Measurements from ENCODE around the gene DNAH14. TPM values are rescaled to one million over a fixed set of nuclear protein-coding genes. Genes with fewer than 3 reads are reported as not detected.

The DNAH14 gene
- total and polyA plus RNA-seq, 10 of the 15 experiments (the other 5 are each of a cell fraction or from before 2014, with no cell fraction given): 2.0 to 7.9 (median 4.8) TPM

DNA sequence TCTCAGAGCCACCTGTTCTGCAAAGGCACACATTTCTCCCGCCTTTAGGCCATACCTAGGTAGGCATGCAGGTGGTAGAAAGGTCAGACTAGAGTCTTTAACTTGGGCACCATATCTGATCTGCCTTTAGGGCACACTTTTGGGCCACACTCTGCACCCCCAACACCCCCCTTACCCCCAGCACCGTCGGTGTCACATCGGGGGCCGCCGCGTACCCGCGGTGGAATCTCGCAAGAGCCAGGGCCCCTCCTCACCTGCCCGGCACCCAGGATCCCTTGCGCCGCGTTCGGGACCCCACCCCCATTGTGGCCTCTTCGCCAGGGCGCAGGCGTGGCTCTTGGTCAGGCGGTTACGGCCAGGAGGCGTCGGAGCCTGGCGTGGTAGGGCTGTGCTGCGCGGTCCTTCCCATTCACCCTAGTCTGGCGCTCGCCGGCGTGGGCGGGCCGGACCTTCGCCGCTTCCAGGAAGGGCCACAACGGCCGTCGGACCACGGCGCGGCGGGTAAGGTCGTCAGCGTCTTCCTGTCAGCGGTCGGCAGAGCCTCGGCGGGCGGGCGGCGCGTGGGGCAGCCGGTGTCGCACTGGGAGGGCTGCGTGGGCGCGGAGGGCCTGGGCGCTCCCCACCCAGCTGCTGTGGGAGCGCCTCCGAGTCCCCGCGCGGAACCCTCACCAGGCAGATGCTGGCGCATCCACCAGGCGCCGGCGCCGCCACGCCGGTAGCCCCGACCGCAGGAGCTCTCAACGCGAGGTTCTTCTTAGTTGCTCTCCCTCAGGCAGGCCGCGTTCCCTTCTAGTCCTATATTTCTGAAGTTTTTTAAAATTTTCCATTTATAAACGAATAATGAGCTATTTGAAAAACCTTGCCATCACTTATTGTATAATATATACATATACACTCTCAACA, at the start of gene DNAH14 (continued):
- TF ChIP-seq, protein P1, sequence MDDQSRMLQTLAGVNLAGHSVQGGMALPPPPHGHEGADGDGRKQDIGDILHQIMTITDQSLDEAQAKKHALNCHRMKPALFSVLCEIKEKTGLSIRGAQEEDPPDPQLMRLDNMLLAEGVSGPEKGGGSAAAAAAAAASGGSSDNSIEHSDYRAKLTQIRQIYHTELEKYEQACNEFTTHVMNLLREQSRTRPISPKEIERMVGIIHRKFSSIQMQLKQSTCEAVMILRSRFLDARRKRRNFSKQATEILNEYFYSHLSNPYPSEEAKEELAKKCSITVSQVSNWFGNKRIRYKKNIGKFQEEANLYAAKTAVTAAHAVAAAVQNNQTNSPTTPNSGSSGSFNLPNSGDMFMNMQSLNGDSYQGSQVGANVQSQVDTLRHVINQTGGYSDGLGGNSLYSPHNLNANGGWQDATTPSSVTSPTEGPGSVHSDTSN (IDR thresholded peaks at IDR 0.05; ENCODE audit: insufficient replicate concordance, low read depth, low read length): no peak
- no peak for TF ChIP-seq ZNF622 (IDR thresholded peaks at IDR 0.05)
- TF ChIP-seq RCOR1 (conservative IDR thresholded peaks at IDR 0.05; ENCODE audit: low read depth, low read length): no peak
- peak; percentile 38; the same call in 1 of the 2 replicates for TF ChIP-seq POLR2A (IDR thresholded peaks at IDR 0.05; ENCODE audit: low read depth, low read length)
- TF ChIP-seq MYC (IDR thresholded peaks at IDR 0.05; ENCODE audit: insufficient read depth, insufficient read length, insufficient replicate concordance, low read length, severe bottlenecking): no peak
- peak; percentile 82 for TF ChIP-seq IKZF1 (conservative IDR thresholded peaks at IDR 0.05)
- no peak for TF ChIP-seq STAT1 (conservative IDR thresholded peaks at IDR 0.05)
- TF ChIP-seq TAF1 (IDR thresholded peaks at IDR 0.05; ENCODE audit: borderline replicate concordance, low read depth, low read length): no peak
- TF ChIP-seq TARDBP (IDR thresholded peaks at IDR 0.05; ENCODE audit: borderline replicate concordance): no peak
- no peak for TF ChIP-seq BRCA1 (IDR thresholded peaks at IDR 0.05; ENCODE audit: low read depth, low read length)
- TF ChIP-seq, protein P2, sequence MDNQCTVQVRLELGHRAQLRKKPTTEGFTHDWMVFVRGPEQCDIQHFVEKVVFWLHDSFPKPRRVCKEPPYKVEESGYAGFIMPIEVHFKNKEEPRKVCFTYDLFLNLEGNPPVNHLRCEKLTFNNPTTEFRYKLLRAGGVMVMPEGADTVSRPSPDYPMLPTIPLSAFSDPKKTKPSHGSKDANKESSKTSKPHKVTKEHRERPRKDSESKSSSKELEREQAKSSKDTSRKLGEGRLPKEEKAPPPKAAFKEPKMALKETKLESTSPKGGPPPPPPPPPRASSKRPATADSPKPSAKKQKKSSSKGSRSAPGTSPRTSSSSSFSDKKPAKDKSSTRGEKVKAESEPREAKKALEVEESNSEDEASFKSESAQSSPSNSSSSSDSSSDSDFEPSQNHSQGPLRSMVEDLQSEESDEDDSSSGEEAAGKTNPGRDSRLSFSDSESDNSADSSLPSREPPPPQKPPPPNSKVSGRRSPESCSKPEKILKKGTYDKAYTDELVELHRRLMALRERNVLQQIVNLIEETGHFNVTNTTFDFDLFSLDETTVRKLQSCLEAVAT (IDR thresholded peaks at IDR 0.05): no peak
- no peak for TF ChIP-seq RAD21 (IDR thresholded peaks at IDR 0.05; ENCODE audit: insufficient read depth, low read depth, low read length)
- TF ChIP-seq SIX5 (IDR thresholded peaks at IDR 0.05; ENCODE audit: low read depth, low read length, severe bottlenecking): no peak
- TF ChIP-seq JUND (IDR thresholded peaks at IDR 0.05; ENCODE audit: low read depth, low read length): no peak
- peak; percentile 59; the same call in 1 of the 2 replicates for TF ChIP-seq ZNF687 (IDR thresholded peaks at IDR 0.05)
- no peak for TF ChIP-seq ELK1 (IDR thresholded peaks at IDR 0.05; ENCODE audit: low read depth, low read length)
- peak; percentile 29; the same call in 1 of the 2 replicates for TF ChIP-seq LARP7 (IDR thresholded peaks at IDR 0.05)
- no peak for TF ChIP-seq HCFC1 (IDR thresholded peaks at IDR 0.05; ENCODE audit: low read length)
- TF ChIP-seq, protein P3, sequence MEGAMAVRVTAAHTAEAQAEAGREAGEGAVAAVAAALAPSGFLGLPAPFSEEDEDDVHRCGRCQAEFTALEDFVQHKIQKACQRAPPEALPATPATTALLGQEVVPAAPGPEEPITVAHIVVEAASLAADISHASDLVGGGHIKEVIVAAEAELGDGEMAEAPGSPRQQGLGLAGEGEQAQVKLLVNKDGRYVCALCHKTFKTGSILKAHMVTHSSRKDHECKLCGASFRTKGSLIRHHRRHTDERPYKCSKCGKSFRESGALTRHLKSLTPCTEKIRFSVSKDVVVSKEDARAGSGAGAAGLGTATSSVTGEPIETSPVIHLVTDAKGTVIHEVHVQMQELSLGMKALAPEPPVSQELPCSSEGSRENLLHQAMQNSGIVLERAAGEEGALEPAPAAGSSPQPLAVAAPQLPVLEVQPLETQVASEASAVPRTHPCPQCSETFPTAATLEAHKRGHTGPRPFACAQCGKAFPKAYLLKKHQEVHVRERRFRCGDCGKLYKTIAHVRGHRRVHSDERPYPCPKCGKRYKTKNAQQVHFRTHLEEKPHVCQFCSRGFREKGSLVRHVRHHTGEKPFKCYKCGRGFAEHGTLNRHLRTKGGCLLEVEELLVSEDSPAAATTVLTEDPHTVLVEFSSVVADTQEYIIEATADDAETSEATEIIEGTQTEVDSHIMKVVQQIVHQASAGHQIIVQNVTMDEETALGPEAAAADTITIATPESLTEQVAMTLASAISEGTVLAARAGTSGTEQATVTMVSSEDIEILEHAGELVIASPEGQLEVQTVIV (IDR thresholded peaks at IDR 0.05; ENCODE audit: borderline replicate concordance, partially characterized antibody): no peak

Data from GM12878 (cell line).